Activated T-cell treated with anti-CD3 and anti-CD28 coated beads, Interleukin-2, amount 50 U/mL, for 4 hours (primary cell): ENCODE results near the gene BEX1. TPM values are rescaled to one million over a fixed set of nuclear protein-coding genes. Genes with fewer than 3 reads are reported as not detected.
"Not testable (repeated sequence)": the region's sequence is repeated elsewhere in the genome, so short reads cannot be mapped to it uniquely, and the experiment has no call there.

Source experiments
- ATAC-seq, 2 donors: fragments of 200-7000 bp; cut with Tn5 transposase; one replicate each; pipeline ENCODE4 v1.10.0; 2021
- DNase-seq: peaks from one replicate; pipeline ENCODE4 v3.0.0-alpha.2; 2020
- H3K27me3 Mint-ChIP-seq: one replicate; pipeline ENCODE4 v1.8.0; 2021; ENCODE audit warnings: low read depth, mixed read lengths
- H3K36me3 Mint-ChIP-seq: one replicate; pipeline ENCODE4 v1.8.0; 2022; ENCODE audit warnings: mixed read lengths; ENCODE audit not compliant: insufficient read depth
- H3K4me1 Mint-ChIP-seq: one replicate; pipeline ENCODE4 v1.8.0; 2021; ENCODE audit warnings: low read depth, mixed read lengths
- H3K4me3 Mint-ChIP-seq: one replicate; pipeline ENCODE4 v1.8.0; 2021; ENCODE audit warnings: mild to moderate bottlenecking, moderate library complexity, mixed read lengths
- H3K9me3 Mint-ChIP-seq: one replicate; pipeline ENCODE4 v1.8.0; 2021; ENCODE audit warnings: mixed read lengths
- total RNA-seq, 3 donors: library from RNA; stranded (reverse); gene quantifications; one replicate each; pipeline ENCODE4 v1.2.1, GENCODE V29; 2021

BEX1 gene
- total RNA-seq, result 1 to 10 TPM in 1 of 3 donors, under 1 TPM in 2; 0.32 to 1.2 (median 0.49) TPM

GRCh38 chrX:103063918-103064434, at the start of gene BEX1:
Gene BEX1, minus strand, starts transcription at chrX:103064171. Its CDS starts 897 bp downstream, at chrX:103063274.
- Mint-ChIP-seq H3K9me3 (no peaks in the 10 kb centered on the region), H3K36me3 (no peaks in the 10 kb centered on the region), H3K27me3 (peaks cover 16% of the 10 kb centered on the region), H3K4me3 (no peak within 1 kb of the TSS), H3K4me1 (peaks cover 2% of the 10 kb centered on the region)
- ATAC-seq (peak; percentile 32 to 69), DNase-seq (no peak)

- not testable (repeated sequence) for H3K4me1 Mint-ChIP-seq, H3K4me3 Mint-ChIP-seq, DNase-seq, ATAC-seq, H3K36me3 Mint-ChIP-seq, H3K27me3 Mint-ChIP-seq, H3K9me3 Mint-ChIP-seq
Observed at GRCh38 chrX:103109497-103109896, 45.5 kb upstream of the BEX1 start.

GRCh38 chrX:103107836-103108235, 43.9 kb upstream of the BEX1 start:
- no peaks in the 10 kb centered on the region for H3K4me1 Mint-ChIP-seq
- no peaks in the 10 kb centered on the region for H3K36me3 Mint-ChIP-seq
- ATAC-seq (no peak), DNase-seq (no peak)
- H3K27me3 Mint-ChIP-seq, result no peaks in the 10 kb centered on the region
- H3K4me3 Mint-ChIP-seq, result no peak overlapping the region
- H3K9me3 Mint-ChIP-seq, result peaks cover 8% of the 10 kb centered on the region

- H3K9me3 Mint-ChIP-seq, H3K36me3 Mint-ChIP-seq, H3K4me3 Mint-ChIP-seq, ATAC-seq, DNase-seq, H3K27me3 Mint-ChIP-seq, H3K4me1 Mint-ChIP-seq: not testable (repeated sequence)
Observed at GRCh38 chrX:103107227-103107737, 43.3 kb upstream of the BEX1 start.

GRCh38 chrX:103104370-103104769, 40.4 kb upstream of the BEX1 start:
- H3K9me3 Mint-ChIP-seq, ATAC-seq, H3K4me1 Mint-ChIP-seq: not testable (repeated sequence)

GRCh38 chrX:103103866-103104265, 39.9 kb upstream of the BEX1 start:
- H3K27me3 Mint-ChIP-seq, DNase-seq, H3K4me3 Mint-ChIP-seq, H3K4me1 Mint-ChIP-seq, ATAC-seq, H3K36me3 Mint-ChIP-seq, H3K9me3 Mint-ChIP-seq: not testable (repeated sequence)

More at GRCh38 chrX:103104370-103104769, 40.4 kb upstream of the BEX1 start:
- H3K27me3 Mint-ChIP-seq, DNase-seq, H3K36me3 Mint-ChIP-seq, H3K4me3 Mint-ChIP-seq: not testable (repeated sequence)

GRCh38 chrX:103101299-103102042, 37.5 kb upstream of the BEX1 start:
- H3K4me3 Mint-ChIP-seq, result no peak overlapping the region
- no peak for DNase-seq

GRCh38 chrX:103100484-103100883, 36.5 kb upstream of the BEX1 start:
- DNase-seq (no peak), ATAC-seq (no peak)
- Mint-ChIP-seq H3K27me3 (no peaks in the 10 kb centered on the region), H3K9me3 (no peaks in the 10 kb centered on the region), H3K4me3 (no peak overlapping the region), H3K4me1 (no peaks in the 10 kb centered on the region), H3K36me3 (no peaks in the 10 kb centered on the region)

More at GRCh38 chrX:103101299-103102042, 37.5 kb upstream of the BEX1 start:
- Mint-ChIP-seq H3K27me3 (no peaks in the 10 kb centered on the region), H3K36me3 (no peaks in the 10 kb centered on the region), H3K4me1 (no peaks in the 10 kb centered on the region), H3K9me3 (no peaks in the 10 kb centered on the region)
- no peak for ATAC-seq

GRCh38 chrX:103099691-103100090, 35.7 kb upstream of the BEX1 start:
- Mint-ChIP-seq H3K4me3 (no peak overlapping the region), H3K36me3 (no peaks in the 10 kb centered on the region), H3K27me3 (no peaks in the 10 kb centered on the region), H3K9me3 (no peaks in the 10 kb centered on the region), H3K4me1 (no peaks in the 10 kb centered on the region)
- DNase-seq (no peak), ATAC-seq (no peak)

- DNase-seq, result no peak
- ATAC-seq, result no peak
- Mint-ChIP-seq H3K4me3 (no peak overlapping the region), H3K27me3 (no peaks in the 10 kb centered on the region), H3K9me3 (no peaks in the 10 kb centered on the region), H3K4me1 (no peaks in the 10 kb centered on the region), H3K36me3 (no peaks in the 10 kb centered on the region)
Observed at GRCh38 chrX:103098488-103098887, 34.5 kb upstream of the BEX1 start.

GRCh38 chrX:103092942-103093341, 29.0 kb upstream of the BEX1 start, which contains the start of gene NXF3:
Gene NXF3, minus strand, starts transcription at chrX:103093143. Its CDS starts 120 bp downstream, at chrX:103093023.
- Mint-ChIP-seq H3K27me3 (no peaks in the 10 kb centered on the region), H3K9me3 (no peaks in the 10 kb centered on the region), H3K4me3 (no peak within 1 kb of the TSS), H3K36me3 (no peaks in the 10 kb centered on the region), H3K4me1 (no peaks in the 10 kb centered on the region)
- no peak for ATAC-seq
- no peak for DNase-seq

GRCh38 chrX:103081051-103081450, 17.1 kb upstream of the BEX1 start:
- no peaks in the 10 kb centered on the region for H3K36me3 Mint-ChIP-seq
- H3K9me3 Mint-ChIP-seq, result no peaks in the 10 kb centered on the region
- no peak for DNase-seq
- ATAC-seq, result no peak
- no peak overlapping the region for H3K4me3 Mint-ChIP-seq
- no peaks in the 10 kb centered on the region for H3K27me3 Mint-ChIP-seq
- H3K4me1 Mint-ChIP-seq, result no peaks in the 10 kb centered on the region

GRCh38 chrX:103073467-103073866, 9.5 kb upstream of the BEX1 start:
- no peaks in the 10 kb centered on the region for H3K9me3 Mint-ChIP-seq
- no peaks in the 10 kb centered on the region for H3K4me1 Mint-ChIP-seq
- ATAC-seq (no peak), DNase-seq (no peak)
- no peaks in the 10 kb centered on the region for H3K27me3 Mint-ChIP-seq
- no peaks in the 10 kb centered on the region for H3K36me3 Mint-ChIP-seq
- no peak overlapping the region for H3K4me3 Mint-ChIP-seq

GRCh38 chrX:103066606-103067005, 2.6 kb upstream of the BEX1 start:
- no peak for DNase-seq
- H3K27me3 Mint-ChIP-seq, result peaks cover 14% of the 10 kb centered on the region
- H3K9me3 Mint-ChIP-seq, result no peaks in the 10 kb centered on the region
- no peak overlapping the region for H3K4me3 Mint-ChIP-seq
- ATAC-seq, result no peak
- no peaks in the 10 kb centered on the region for H3K36me3 Mint-ChIP-seq
- peaks cover 2% of the 10 kb centered on the region for H3K4me1 Mint-ChIP-seq
